Smooth muscle cell (in vitro differentiated cells): ENCODE data around the gene RAB42. TPM values are rescaled to one million over a fixed set of nuclear protein-coding genes. Genes with fewer than 3 reads are reported as not detected.

ENCODE experiments used
- DNase-seq: peaks from one replicate; lab custom pipeline; 2025; ENCODE audit not compliant: unreplicated experiment; lab: John Stamatoyannopoulos, UW
- H2AFZ ChIP-seq: fragments of 200-600 bp; sonication (generic); 2 replicates; pipeline ENCODE4 v1.6.0; 2016; ENCODE audit warnings: antibody characterized with exemption, low read depth, mild to moderate bottlenecking
- H3F3A ChIP-seq: fragments of 200-600 bp; sonication (generic); 2 replicates; pipeline ENCODE4 v1.6.0; 2017; ENCODE audit warnings: antibody characterized with exemption, low read depth
- H3K27ac ChIP-seq: fragments of 200-600 bp; sonication (generic); 2 replicates; pipeline ENCODE4 v1.5.1; 2016; ENCODE audit warnings: low read depth, mild to moderate bottlenecking
- H3K27me3 ChIP-seq: fragments of 200-600 bp; sonication (generic); 2 replicates; pipeline ENCODE4 v1.6.1; 2016; ENCODE audit warnings: low read depth, mild to moderate bottlenecking
- H3K36me3 ChIP-seq: fragments of 200-600 bp; sonication (generic); 2 replicates; pipeline ENCODE4 v1.5.1; 2016; ENCODE audit warnings: low read depth
- H3K4me1 ChIP-seq: fragments of 200-600 bp; sonication (generic); 2 replicates; pipeline ENCODE4 v1.5.1; 2016; ENCODE audit warnings: low read depth
- H3K4me2 ChIP-seq: fragments of 200-600 bp; sonication (generic); 2 replicates; pipeline ENCODE4 v1.6.0; 2016; ENCODE audit warnings: mild to moderate bottlenecking
- H3K4me3 ChIP-seq: fragments of 200-600 bp; sonication (generic); 2 replicates; pipeline ENCODE4 v1.5.1; 2016; ENCODE audit warnings: mild to moderate bottlenecking
- H3K79me2 ChIP-seq: fragments of 200-600 bp; sonication (generic); 2 replicates; pipeline ENCODE4 v1.6.0; 2016; ENCODE audit warnings: low read depth, mild to moderate bottlenecking
- H3K9ac ChIP-seq: fragments of 200-600 bp; sonication (generic); 2 replicates; pipeline ENCODE4 v1.6.0; 2016; ENCODE audit warnings: low read depth
- H3K9me3 ChIP-seq: fragments of 200-600 bp; sonication (generic); replicated peaks from 2 replicates; pipeline ENCODE4 v1.5.1; 2016; ENCODE audit warnings: low read depth
- H4K20me1 ChIP-seq: fragments of 200-600 bp; sonication (generic); 2 replicates; pipeline ENCODE4 v1.6.0; 2016; ENCODE audit warnings: low read depth
- WGBS: methylation state at CpG from one replicate; pipeline ENCODE4 v1.1.7; 2016; ENCODE audit warnings: low lambda C conversion rate; 5-methylcytosine and 5-hydroxymethylcytosine counted together
- polyA plus RNA-seq: library from polyadenylated mRNA; unstranded; fragments of >200 nt; fragmentation: Nextera tagmentation; extraction: Ambion mirVana; gene quantifications from 2 replicates; pipeline ENCODE4 v1.2.1, GENCODE V29; 2016
- total RNA-seq: library from RNA; depleted of rRNA; stranded (reverse); fragments of >200 nt; gene quantifications from 2 replicates; pipeline ENCODE4 v1.2.3, GENCODE V29; 2014
- TF ChIP-seq, protein P1 (sequence below): fragments of 200-600 bp; sonication (generic); IDR thresholded peaks from 2 replicates; pipeline ENCODE4 v1.5.1; 2017; ENCODE audit warnings: borderline replicate concordance, mild to moderate bottlenecking, antibody characterized with exemption; ENCODE audit not compliant: insufficient read depth, poor library complexity, severe bottlenecking

Gene RAB42
- total and polyA plus RNA-seq, 2 experiments from 2014 or later, result 8.6 to 9.7 TPM

DNA sequence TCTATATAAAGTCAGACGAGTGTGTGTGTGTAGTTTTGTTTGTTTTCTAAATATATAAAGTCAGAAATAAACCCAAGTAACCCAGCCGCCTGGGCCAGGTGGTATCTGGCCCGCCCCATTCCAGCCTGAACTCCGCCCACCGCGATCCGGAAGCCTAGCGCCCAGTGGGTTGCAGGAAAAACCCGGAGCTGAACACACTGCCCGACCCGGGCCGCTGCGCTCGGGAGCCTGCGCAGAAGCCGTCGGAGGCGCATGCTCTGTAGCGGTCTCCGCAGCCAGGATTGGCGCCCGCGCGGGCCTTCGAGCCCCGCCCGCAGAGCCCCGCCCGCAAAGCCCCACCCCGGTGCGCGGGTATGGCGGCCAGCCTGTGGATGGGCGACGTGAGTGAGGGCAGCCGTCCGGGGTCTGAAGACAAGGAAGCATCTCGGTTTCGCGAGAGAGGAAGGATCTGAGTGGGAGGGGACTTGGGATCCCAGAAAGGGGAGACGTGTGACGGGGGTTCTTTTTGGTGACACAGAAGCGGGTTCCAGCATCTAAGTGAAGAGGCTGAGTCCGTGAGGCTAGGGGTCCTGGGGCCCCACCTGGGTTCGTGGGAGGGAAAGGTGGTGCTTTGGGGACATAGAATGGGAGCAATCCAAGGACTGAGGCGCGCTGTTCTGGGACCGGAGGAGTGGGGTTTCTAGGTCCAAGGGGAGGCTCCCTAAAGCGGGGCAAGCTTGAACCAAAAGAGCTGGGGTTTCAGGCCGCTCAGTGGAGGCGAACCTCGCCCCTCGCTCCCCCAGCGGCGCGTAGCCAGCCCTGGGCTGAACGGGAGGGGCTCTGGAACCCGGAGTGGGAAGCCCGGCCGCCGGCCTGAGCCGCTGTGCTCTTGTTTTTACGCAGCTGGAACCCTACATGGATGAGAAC, 39.1 kb upstream of the RAB42 start, which contains the start of gene TRNAU1AP:
Gene TRNAU1AP (plus strand): TSS at position 328 of the 906 bp plus-strand sequence. CDS start 26 bp downstream, at position 354.
- peak; percentile 90 for DNase-seq
- under 1% methylated on average over 62 of the region's 63 CpGs for WGBS
- TF ChIP-seq, protein P1, sequence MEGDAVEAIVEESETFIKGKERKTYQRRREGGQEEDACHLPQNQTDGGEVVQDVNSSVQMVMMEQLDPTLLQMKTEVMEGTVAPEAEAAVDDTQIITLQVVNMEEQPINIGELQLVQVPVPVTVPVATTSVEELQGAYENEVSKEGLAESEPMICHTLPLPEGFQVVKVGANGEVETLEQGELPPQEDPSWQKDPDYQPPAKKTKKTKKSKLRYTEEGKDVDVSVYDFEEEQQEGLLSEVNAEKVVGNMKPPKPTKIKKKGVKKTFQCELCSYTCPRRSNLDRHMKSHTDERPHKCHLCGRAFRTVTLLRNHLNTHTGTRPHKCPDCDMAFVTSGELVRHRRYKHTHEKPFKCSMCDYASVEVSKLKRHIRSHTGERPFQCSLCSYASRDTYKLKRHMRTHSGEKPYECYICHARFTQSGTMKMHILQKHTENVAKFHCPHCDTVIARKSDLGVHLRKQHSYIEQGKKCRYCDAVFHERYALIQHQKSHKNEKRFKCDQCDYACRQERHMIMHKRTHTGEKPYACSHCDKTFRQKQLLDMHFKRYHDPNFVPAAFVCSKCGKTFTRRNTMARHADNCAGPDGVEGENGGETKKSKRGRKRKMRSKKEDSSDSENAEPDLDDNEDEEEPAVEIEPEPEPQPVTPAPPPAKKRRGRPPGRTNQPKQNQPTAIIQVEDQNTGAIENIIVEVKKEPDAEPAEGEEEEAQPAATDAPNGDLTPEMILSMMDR, result no peak
- H3K4me3 ChIP-seq, result peak within 1 kb of the TSS; percentile 93
- H3K4me1 ChIP-seq, result peaks cover 7% of the 10 kb centered on the region
- peaks cover 3% of the 10 kb centered on the region for H3K79me2 ChIP-seq
- no peaks in the 10 kb centered on the region for H3K27me3 ChIP-seq
- peak within 1 kb of the TSS; percentile 70 for H3K27ac ChIP-seq
- H3F3A ChIP-seq, result no peaks in the 10 kb centered on the region
- no peaks in the 10 kb centered on the region for H3K9me3 ChIP-seq
- no peaks in the 10 kb centered on the region for H4K20me1 ChIP-seq
- H2AFZ ChIP-seq, result peak within 1 kb of the TSS; percentile 96
- H3K36me3 ChIP-seq, result no peaks in the 10 kb centered on the region
- peak within 1 kb of the TSS; percentile 80 for H3K9ac ChIP-seq
- peak within 1 kb of the TSS; percentile 92 for H3K4me2 ChIP-seq

DNA sequence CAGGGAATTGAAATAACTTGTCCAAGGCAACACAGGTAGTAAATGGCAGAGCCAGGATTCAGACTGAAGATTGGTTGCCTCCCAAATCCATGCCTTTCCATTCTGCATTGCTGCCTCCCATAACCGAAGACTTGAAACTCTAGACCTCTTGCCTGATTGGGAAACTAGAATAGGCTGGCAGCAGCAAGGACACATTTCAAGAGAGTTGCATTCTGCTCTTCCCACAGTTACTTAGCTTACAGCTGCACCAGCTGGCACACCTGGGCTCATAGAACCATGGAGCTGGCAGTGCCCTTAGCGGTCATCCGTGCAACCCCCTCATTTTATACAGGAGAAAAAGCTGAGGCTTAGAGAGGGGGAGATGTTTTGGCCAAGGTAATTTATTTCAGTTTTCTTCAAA, 31.2 kb upstream of the RAB42 start:
- no peak for DNase-seq

DNA sequence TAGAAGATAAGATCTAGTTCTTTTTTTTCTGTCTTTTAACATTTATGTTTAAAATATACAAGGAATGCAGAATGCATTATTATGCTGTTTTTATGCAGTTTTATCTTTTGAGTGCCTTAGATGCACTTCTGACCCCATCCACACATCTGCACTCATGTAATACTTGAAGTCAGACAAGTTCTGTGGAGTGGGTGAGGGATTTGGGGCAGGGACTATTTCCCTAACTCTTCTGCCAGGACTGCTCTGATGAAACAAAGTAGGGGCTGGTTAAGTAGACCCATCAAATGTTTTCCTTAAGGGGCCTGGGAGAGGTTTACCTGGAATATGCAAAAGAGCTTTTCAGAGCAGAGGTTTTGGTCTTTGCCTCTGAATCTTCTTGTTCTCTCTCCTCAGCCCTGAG, 27.8 kb upstream of the RAB42 start:
- H3K9me3 ChIP-seq, result no peaks in the 10 kb centered on the region
- no peaks in the 10 kb centered on the region for H3K4me1 ChIP-seq
- TF ChIP-seq, protein P1, result no peak
- peaks cover 23% of the 10 kb centered on the region for H3K36me3 ChIP-seq
- H3K79me2 ChIP-seq, result no peaks in the 10 kb centered on the region
- H3K4me3 ChIP-seq, result no peak overlapping the region
- H3K4me2 ChIP-seq, result no peak overlapping the region
- no peak overlapping the region for H3K27ac ChIP-seq
- no peaks in the 10 kb centered on the region for H3F3A ChIP-seq
- no peak overlapping the region for H2AFZ ChIP-seq
- H3K9ac ChIP-seq, result no peak overlapping the region
- no peaks in the 10 kb centered on the region for H4K20me1 ChIP-seq
- no peak for DNase-seq
- H3K27me3 ChIP-seq, result no peaks in the 10 kb centered on the region

More for the DNA sequence above, 31.2 kb upstream of the RAB42 start:
- peaks cover 23% of the 10 kb centered on the region for H3K36me3 ChIP-seq
- H3K4me1 ChIP-seq, result no peaks in the 10 kb centered on the region
- H3K27ac ChIP-seq, result no peak overlapping the region
- no peak overlapping the region for H2AFZ ChIP-seq
- 98% methylated on average over 3 of the region's 3 CpGs for WGBS
- H3K4me3 ChIP-seq, result no peak overlapping the region
- H3K9me3 ChIP-seq, result no peaks in the 10 kb centered on the region
- H3F3A ChIP-seq, result no peaks in the 10 kb centered on the region
- TF ChIP-seq, protein P1, result no peak
- H3K9ac ChIP-seq, result no peak overlapping the region
- no peak overlapping the region for H3K4me2 ChIP-seq
- H4K20me1 ChIP-seq, result no peaks in the 10 kb centered on the region
- no peaks in the 10 kb centered on the region for H3K27me3 ChIP-seq
- H3K79me2 ChIP-seq, result no peaks in the 10 kb centered on the region
